NCI-H748 treated with DMSO at 0.1 percent for 48 hours (cell line): ENCODE results near the gene FGD2.
"Not testable (repeated sequence)": the region's sequence is repeated elsewhere in the genome, so short reads cannot be mapped to it uniquely, and the experiment has no call there.

Experiments used
- DNase-seq: peaks from one replicate; lab custom pipeline; 2025; lab: John Stamatoyannopoulos, UW

FGD2 gene

GRCh38 chr6:36990401-36990800 is 15.1 kb upstream of the FGD2 start:
- DNase-seq = not testable (repeated sequence)

DNA sequence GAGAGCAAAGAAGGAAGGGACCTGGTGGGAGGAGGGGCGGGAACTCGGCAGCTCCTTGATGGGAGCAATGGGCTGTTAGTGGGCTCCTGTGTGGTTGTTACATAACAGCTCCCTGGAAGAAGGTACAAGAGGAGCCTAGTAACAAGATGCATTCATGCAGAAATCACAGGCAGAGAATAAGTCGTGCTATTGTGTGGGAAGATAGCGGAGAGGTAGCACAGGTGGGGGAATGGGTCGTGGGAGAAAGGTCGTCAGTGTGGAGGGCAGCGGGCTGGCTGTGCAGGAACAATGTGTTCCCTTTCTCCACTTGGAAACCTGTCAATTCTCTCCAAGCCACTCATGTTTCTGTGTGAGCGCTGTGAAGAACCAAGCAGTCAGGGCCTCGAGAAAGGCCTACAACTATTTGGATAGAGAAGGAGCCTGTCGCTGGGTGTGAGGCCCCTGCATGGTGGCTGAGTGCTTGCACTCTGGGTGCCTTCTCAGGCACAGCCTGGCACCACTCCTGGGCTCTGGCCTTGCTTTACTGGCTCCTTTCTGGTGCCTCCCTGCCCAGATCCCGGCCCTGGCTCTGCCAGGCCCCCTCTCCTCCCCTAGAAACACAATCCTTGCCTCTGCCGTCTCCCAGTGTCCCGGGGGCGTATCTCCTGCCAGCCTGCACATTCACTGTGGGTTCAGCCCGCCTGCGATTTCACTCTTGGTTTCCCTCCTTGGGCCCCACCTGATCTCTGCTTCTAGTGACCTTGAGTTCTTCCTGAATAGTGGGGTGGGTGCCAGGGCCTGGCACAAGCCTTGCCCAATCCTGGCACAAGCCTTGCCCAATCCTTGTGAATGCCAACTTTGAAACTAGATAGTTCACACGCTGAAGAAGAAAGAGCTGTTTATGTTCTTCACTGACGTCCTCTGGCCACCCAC is 7.4 kb upstream of the FGD2 start:
- DNase-seq = no peak

DNA sequence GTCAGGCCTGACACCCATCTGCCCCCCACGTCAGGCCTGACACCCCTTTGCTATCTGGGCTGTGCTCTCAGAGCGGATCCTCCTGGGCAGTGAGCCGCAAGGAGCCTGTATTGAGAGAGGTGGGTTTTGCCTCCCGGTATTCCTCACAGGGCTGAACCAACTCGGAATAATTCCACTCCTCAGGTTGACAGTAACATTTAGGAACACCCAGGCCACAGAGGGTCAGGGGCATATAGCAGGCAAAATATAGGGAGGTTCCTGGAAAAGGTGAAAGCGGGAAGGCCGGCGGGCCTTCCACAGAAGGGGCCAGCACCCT is 6.8 kb upstream of the FGD2 start:
- no peak for DNase-seq

- DNase-seq = no peak
Observed at GRCh38 chr6:36999061-36999750, 6.2 kb upstream of the FGD2 start.

GRCh38 chr6:36999751-37000125 is 5.7 kb upstream of the FGD2 start:
- no peak for DNase-seq

DNA sequence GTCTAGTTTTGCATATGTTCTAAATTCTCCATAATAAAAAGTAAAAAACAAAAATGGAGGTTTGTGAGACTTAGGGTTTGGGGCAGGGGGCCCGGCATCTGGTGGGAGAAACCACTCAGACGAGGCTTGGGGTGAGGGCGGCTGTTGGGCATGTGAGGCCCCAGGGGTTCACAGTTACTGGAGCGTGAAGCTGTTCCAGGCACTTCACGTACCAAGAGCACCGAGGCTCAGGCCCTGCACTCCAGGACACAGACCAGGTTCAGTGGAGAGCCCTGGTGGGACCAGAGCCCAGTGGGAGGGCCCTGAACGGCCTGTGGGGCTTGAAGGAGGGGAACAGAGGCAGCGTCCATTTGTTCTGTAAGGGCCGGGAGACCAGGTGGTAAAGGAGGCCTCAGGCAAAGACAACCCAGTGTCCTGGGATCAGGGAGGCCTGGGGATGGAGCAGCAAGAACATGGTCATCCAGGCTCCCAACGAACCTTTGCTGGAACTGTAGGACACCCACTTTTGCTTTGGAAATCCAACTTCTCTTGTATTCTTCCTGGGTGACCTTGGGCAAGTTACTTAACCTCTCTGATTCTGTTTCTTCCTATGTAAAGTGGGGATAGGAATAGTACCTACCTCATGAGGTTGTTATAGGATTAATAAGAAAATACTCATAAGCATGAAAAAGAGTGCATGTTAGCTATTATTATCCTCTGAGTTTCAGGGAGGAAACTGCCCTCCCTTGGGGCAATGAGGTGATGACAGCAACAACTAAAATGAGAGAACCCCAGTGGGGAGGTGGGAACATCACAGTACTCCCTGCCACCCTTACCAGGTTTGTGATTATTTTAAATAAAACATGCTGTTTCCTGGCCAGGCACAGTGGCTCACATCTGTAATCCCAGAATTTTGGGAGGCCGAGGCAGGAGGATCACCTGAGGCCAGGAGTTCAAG is 1.1 kb upstream of the FGD2 start:
- no peak for DNase-seq

DNA sequence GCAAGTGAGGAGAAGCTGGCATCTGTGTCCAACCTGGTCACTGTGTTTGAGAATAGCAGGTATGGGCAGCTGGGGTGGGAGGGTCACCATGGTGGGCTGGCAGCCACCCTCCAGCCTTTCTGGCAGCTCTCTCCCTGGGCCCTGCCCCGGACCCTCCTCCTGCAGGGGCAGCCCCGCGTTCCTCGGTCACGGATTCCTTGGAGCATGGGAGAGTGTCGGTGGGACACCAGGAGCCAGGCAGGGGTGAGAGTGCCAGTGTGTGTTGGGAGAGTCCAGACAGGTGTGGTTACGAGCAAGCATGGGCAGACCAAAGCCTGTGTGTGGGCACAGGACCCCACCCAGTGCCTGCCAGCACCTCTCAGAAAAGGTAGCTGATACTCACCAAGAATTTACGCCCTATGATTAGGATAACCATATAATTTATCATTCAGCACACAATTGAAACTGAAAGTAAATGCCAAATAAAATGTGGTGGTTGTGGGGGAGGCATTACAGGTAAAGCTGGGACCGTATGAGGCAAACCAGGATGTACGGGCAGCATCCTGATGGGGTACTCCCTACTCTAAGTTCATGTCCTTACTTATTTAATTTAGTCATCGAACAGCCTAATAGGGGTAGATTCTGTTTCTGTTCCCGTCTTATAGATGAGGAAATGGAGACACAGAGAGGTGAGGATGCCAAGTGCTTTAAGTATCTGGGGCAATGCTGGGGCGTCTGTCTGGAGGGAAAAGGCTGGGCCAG is 542 bp downstream of the FGD2 start:
- DNase-seq = no peak

DNA sequence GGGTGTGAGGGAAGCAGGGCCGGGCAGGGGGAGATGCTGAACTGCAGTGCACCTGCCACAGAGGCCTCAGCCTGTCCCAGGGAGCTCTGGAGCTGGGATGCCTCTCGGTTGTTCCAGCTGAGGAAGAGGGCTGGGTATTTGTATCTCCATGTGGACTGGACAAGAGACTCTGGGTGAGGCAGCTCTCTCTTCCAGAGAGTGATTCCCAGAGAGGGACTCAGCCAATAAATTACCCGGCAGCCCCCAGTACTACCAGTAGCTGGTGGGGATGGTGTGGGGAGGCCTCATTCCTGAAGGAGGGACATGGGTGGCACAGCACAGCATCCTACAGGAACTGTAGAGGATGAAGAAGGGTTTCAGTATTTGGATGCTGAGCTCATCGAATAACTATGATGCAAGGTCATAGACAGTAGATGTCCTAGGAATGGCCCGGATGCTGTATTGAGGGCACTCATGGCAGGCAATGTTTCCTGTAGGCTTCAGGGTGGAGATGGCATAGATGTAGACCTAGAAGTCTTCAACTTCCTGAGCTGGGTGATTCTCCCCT is 1.4 kb downstream of the FGD2 start:
- no peak for DNase-seq

DNA sequence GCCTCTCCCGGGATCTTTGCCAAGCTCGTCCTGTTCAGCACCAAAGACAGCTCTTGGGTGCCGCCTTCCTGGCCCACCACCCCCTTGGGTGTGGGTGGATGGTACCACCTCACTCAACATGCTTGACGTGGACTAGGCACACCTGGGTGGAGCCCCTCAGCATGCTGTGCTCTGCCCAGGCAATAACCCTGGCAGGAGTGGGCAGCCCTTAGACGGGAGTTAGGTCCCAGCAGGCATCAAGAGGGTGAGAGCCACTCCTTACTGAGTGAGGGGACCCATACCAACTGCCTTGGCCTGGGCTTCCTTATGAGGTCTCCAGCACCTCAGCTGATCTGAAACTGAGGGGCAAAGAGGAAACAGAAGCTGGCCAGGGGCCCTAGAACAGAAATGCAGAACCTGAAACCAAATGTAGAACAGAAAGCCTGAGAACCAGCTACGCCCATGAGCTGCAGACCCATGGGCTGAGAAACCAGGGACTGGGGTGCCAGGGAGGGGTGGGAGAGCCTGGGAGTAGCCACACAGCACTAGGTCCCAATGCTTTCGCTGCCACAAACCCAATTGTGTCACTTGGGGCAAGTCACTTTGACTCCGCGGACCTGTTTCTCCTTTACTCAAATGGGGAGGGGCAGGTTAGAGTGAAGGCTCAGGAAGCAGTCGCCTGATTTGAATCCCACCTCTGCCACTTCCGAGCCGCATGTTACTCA is 2.0 kb downstream of the FGD2 start:
- no peak for DNase-seq

DNA sequence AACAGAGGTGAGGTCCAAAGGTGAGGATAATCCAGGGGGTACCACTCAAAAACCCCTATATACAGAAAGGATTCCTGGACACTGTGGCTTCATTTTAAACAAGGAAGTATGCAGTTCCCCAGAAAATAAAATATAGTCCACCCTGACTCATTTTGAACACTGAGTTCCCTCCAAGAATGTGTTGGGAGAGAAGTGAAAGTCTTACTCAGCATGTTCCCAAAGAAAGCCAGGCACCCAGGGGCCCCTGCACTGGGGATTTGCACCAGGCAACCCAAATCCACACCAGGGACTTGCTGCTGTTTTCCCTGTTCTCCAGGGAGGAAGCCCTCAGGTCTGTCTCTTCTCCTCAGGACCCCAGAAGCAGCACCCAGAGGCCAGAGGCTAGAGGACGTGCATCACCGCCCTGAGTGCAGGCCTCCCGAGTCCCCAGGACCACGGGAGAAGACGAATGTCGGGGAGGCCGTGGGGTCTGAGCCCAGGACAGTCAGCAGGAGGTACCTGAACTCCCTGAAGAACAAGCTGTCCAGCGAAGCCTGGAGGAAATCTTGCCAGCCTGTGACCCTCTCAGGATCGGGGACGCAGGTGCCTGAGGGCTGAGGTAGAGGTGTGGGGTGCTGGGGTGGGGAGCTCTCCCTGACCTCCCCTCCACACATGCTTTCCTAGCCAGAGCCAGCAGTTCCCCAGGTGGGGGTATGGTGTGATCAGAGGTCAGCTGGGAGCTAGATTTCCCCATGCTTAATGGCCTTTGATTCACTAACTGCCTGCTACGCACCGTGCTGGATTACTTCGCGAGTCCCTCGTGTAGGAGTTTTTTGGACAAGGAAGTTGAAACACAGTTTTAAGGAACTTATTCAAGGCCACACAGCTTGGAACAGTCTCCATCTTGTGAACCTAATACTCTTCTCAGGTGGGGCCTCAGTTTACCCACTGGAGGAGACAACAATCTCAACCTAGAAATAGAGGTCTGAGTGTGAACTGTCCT is 3.3 kb downstream of the FGD2 start:
- DNase-seq = no peak

GRCh38 chr6:37010402-37010892 is 5.0 kb downstream of the FGD2 start:
- DNase-seq = no peak

- DNase-seq = no peak
Observed at GRCh38 chr6:37011656-37012378, 6.4 kb downstream of the FGD2 start.

DNA sequence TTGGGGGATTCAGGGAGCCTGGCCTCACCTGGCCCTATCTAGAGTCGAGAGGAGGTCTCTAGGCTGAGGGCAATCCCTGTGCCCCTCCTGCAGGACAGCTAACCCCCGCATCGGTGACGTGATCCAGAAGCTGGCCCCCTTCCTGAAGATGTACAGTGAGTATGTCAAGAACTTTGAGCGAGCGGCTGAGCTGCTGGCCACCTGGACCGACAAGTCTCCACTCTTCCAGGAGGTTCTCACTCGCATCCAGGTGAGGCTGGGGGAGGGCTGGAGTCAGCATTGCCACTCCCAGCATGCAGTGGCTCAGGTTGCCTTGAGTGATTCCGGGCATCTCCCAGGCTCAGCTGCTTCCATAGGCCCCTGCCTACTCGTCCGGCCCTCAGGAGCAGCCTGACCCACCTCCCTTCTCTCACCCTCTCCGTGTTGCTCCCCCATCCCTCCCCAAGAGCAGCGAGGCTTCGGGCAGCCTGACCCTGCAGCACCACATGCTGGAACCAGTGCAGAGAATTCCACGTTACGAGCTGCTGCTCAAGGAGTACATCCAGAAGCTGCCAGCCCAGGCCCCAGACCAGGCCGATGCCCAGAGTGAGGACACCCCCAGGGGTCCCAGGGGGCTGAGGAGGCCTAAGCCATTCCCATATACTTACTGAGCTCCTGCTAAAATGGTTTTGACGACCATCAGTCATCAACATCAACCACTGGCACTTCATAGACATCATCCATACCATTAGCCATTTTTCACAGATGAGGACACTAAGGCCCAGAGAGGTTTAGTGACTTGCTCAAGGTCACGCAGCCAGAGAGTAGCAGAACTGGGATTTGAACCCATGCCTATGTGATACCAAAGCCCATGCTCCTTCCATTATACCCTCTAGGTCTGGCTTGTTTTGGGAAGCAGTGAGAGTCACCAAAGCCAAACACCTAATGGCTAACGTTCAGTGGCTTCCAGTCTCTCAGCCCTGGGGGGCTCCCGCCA is 8.3 kb downstream of the FGD2 start:
- DNase-seq = no peak

- DNase-seq = no peak
Observed at GRCh38 chr6:37014667-37015066, 9.2 kb downstream of the FGD2 start.

GRCh38 chr6:37015532-37015931 is 10.1 kb downstream of the FGD2 start:
- no peak for DNase-seq

GRCh38 chr6:37016995-37017394 is 11.5 kb downstream of the FGD2 start:
- no peak for DNase-seq

- no peak for DNase-seq
Observed at GRCh38 chr6:37017606-37018197, 12.2 kb downstream of the FGD2 start.
